Right kidney (tissue), 1 donor: ENCODE measurements around the gene UBA7.
"Not testable (repeated sequence)": the region's sequence is repeated elsewhere in the genome, so short reads cannot be mapped to it uniquely, and the experiment has no call there.

Experiments used
- DNase-seq: peaks from one replicate; pipeline ENCODE4 v3.0.0-alpha.2; 2016

UBA7 gene

DNA sequence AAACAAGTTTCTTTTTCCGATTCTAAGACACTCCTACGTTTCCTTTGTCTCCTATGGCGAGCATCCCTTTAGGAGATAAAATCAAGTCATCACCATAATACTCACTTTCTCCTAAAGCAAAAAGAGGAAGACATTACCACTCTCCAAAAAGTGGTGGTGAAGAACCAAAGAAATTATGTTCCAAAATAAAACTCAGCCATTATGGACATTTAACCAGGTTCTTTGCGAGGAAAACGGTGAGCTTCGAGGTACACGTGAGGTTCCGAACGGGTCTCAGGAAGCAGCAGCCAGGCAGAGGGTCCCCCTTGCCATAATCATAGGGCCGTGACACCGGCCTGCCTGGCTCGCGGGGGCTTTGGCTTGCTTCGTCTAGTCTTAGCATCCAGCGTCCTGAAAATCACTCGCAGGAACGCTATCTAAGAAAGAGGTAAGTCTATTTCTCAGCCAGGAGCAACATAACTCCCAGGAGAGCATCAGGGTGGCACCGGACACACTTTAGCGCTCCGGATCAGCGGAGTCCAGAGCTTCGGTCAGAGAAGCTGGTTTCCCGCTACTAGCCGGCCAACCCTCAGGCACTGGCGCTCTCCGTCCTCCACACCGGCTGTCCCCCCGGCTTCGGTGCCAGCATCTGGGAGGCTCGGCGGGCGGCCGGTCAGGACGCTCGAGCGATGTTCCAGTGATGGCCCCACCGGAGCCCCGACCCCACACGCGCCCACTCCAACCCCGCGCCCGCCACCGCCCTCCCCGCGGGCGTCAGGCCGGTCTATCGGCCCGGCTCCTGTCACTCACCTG, 28.0 kb downstream of the UBA7 start:
- DNase-seq, result no peak

DNA sequence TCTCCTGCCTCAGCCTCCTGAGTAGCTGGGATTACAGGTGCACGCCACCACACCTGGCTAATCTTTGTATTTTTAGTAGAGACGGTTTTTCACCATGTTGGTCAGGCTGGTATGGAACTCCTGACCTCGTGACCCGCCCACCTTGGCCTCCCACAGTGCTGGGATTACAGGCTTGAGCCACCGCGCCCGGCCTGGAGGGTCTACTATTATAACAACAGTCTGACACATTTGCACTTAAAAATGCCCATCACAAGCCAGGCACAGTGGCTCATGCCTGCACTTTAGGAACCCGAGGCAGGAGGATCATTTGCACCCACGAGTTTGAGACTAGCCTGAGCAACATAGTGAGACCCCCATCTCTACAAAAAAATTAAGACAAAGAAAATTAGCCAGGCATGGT, 31.5 kb downstream of the UBA7 start:
- DNase-seq, result not testable (repeated sequence)

DNA sequence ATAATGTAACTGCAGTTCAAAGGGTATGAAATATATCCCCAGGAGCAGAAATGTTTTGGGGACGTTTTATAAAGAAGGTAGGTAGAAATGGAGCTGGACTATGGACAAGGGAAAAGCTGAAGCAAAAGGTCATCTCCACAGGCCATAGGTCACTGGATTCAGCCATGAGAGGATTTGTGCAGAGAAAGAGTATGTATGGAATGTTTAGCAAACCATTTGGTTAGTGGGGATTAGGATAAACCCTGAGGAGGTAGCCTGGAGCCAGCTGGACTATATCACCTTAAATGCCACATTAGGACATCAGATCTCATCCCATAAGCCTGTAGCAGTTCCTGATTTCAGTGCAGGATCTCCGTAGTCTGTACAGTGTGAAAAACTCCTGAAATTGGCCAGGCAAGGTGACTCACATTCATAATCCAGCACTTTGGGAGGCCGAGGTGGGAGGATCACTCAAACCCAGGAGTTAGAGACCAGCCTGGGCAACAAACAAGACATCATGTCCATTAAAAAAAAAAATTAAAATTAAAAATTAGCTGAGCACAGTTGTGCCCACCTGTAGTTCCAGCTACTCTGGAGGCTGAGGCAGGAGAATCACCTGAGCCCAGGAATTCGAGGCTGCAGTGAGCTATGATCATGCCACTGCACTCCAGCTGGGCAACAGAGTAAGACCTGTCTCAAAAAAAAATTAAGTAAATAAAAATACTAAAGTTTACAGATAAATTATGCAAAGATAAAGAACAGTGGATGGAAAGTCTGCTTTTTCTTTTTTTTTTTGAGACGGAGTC, 32.1 kb downstream of the UBA7 start:
- no peak for DNase-seq

DNA sequence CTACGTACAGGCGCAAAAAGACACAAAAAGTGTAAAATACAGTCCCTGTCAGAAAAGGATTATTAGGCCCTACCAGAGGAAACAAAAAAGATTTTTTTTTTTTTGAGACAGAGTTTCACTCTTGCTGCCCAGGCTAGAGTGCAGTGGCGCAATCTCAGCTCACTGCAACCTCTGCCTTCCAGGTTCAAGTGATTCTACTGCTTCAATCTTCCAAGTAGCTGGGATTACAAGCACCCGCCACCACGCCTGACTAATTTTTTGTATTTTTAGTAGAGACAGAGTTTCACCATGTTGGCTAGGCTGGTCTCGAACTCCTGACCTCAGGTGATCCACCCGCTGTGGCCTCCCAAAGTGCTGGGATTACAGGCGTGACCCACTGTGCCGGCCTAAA, 32.8 kb downstream of the UBA7 start:
- not testable (repeated sequence) for DNase-seq

DNA sequence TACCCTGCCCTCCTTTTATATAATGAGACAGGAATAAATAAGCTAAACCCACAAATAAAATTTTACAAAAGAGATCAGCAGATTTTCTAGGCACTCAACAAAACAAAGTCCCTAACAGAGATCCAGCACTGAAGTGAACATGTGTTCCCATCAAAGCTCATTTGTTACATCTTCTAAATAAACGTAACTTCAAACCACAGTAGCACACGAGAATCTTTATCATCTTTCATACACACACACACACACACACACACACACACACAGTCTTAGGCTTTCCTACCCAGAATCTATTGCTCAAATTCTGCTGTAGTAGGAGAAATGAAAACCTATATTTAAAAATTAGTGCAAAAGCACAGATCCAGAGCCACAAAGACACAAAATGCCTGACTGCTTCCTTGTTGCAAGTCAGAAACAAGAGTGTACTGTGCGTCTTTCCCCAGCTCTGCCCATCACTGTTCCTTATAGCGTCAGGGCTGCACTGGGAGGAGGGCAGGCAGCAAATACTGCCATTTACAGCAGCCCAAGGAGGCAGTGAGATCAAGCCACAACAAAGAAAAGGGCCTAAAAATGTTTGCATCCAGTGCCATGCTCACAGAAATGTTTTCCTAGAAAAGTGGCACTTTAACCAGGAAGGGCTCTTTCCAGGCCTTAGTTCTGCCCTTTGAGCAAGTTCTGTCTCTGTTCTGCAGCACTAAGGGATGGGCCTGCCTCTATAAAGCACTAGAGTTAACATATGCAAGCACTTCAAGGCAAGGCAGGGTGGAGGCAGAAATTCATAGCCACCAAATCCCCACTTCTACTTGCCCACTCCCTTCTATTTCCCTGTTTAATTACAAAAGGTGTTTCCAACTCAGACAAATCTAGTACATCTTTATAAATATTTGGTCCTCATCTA, 33.4 kb downstream of the UBA7 start:
- no peak for DNase-seq

DNA sequence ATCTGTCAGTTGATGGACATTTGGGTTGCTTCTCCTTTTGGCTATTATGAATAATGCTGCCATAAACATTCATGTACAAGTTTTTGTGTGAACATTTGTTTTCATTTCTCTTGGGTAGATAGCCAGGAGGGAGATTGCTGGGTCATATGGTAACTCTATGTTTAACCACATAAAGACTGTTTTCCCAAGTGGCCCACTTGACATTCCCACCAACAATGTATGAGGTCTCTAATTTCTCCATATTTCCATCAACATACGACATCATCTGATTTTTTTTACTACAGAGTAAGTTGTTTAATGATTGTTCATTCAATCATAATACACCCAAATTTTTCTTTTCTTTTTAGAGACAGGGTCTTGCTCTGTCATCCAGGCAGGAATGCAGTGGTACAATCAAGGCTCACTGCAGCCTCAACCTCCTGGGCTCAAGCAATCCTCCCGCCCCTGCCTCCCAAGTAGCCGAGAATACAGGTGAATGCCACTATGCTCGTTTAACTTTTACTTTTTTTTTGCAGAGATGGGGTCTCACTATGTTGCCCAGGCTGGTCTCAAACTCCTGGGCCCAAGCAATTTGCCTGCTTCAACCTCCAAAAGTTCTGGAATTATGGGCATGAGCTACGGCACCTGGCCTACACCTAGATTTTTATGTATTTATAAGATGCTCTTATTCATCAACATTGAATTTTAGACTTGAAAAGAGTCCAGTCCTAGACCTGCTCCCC, 34.2 kb downstream of the UBA7 start:
- DNase-seq, result no peak

DNA sequence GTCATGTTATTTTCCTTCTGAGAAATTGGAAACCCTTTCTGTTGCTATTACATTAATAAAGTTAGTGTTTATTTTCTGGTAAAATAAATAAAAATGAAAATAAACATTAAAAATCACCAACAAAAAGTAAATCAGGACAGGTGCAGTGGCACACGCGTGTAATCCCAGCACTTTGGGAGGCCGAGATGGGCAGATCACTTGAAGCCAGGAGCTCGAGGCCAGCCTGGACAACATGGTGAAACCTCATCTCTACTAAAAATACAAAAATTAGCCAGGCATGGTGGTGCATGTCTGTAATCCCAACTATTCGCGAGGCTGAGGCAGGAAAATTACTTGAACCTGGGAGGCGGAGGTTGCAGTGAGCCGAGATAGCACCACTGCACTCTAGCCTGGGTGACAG, 37.7 kb downstream of the UBA7 start:
- DNase-seq, result not testable (repeated sequence)

DNA sequence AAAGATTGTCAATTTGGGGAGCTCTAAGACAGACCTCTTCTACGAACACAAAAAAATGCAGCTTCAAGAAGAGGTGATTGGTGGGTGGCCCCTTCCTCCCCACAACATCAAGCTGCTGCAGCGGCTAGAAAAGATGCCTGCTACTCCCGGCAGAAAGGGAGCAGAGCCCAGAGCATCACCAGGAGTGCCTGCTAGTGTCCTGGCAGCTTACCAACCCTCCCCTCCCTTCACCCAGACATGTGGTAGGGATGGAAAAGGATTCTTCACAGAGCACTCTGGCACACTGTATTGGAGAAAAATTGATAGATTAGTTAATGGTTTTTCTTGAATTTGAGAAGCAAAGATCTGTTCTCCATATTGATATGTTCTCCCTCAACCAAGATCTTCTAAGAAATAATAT, 38.2 kb downstream of the UBA7 start:
- DNase-seq, result no peak

DNA sequence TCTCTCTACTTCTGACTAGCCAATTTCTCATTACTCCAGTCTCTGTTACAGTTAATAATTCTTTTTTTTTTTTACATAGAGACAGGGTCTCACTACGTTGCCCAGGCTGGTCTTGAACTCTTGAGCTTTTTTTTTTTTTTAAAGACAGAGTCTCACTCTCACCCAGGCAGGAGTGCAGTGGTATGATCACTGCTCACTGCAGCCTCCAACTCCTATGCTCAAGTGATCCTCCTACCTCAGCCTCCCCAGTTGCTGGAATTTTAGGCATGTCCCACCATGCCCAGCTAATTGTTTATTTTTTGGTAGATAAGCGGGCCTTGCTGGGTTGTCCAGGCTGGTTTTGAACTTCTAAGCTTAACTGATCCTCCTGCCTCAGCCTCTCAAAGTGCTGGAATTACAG, 41.0 kb downstream of the UBA7 start:
- DNase-seq, result no peak

DNA sequence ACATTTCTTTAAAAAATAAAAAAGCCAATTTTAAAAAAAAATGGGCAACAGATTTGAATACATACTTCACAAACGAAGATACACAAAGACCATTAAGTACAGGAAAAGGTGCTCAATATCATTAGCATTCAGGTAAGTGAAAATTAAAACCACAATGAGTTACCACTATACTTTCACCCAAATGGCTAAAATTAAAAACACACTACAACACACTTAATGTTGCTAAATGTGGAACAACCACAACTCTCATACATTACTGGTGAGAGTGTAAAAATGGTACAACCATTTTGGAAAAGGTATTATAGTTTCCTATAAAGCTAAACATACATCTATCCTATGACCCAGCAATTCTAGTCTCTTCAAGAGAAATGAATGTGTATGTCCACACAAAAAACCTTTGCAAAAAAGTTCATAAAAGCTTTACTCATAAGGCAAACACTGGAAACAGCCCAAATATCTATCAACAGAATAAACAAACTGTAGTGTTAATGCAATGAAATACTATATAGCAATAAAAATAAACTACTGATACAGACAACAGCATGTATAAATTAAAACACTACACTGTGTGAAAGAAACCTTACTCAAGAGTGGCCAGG, 42.3 kb downstream of the UBA7 start:
- DNase-seq, result no peak

DNA sequence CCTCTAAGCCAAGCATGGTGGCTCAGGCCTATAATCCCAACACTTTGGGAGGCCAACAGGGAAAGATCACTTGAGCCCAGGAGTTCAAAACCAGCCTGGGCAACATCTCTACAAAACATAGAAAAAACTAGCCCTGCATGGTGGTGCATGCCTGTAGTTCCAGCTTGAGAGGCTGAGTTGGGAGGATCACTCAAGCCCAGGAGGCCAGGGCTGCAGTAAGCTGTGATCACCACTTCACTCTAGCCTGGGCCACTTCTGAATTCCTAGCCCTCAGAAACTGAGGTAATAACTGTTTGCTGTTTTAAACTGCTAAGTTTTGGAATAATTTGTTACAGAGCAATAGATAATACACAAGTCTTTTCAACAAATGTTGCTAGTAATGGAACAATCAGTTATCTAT, 43.8 kb downstream of the UBA7 start:
- DNase-seq, result no peak

DNA sequence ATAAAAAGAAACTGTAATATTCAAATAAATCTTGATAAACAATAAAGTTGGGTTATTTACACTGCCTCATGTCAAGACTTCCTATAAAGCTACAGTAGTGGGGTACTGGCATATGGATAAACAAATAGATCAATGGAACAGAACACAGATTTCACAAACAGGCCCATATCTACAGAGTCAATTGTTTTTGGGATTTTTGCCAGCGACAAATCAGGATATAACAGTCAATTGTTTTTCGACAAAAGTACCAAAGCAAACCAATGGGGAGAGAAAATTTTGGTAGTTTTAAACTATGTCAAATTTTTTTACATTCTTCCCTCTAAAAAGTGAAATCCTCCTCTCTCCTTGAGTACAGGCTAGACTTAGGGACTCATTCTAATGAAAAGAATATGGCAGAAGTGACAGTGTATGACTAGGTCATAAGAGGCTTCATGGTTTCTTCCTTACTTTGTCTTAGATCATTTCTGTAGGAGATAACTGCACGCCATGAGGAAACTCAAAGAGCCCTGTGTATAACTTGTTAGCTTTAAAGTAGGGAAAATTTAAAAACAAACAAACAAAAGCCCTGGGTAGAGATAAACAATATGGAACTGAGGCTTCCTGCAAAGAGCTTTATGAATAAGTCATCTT, 44.4 kb downstream of the UBA7 start:
- no peak for DNase-seq

DNA sequence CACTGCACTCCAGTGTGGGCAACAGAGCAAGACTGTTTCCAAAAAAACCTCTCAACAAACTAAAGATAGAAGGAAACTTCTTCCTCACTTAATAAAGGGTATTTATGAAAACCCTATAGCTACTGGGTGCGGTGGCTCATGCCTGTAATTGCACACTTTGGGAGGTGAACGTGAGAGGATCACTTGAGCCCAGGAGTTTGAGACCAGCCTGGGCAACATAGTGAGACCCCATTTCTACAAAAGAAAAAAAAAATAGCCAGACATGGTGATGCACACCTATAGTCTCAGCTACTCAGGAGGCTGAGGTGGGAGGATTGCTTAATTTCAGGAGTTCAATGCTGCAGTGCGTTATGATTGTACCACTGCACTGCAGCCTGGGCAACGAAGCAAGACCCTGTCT, 49.8 kb downstream of the UBA7 start:
- no peak for DNase-seq

DNA sequence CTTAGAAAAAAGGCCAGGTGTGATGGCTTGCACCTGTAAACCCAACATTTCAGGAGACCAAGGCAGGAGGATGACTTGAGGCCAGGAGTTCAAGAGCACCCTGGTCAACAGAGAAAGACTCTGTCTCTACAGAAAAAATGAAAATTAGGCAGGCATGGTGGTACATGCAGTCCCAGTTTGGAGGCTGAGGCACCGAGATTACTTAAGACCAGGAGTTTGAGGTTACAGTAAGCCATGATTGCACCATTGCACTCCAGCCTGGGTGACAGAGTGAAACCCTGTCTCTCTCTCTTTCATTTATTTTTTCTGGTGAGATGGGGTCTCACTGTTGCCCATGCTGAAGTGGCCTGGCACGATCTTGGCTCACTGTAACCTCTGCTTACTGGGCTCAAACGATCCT, 52.1 kb downstream of the UBA7 start:
- DNase-seq, result no peak

DNA sequence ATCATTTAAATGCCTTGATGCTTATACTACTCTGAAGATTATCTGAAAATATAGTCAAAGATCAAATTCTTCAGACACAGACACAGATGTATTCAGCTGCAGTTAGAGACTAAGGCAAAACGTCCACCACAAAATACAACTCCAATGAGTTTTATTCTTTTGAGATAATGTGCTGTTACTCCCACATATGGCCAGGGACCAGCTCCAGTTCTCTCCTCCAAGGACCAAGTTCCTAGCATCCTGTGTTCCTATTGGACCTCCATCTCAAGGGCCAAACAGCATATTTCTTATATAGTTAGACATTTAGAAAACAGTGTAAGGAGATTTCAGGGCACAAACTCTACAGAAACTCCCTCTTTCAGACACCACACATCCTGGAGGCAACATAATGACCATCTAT, 54.5 kb downstream of the UBA7 start:
- DNase-seq, result no peak

DNA sequence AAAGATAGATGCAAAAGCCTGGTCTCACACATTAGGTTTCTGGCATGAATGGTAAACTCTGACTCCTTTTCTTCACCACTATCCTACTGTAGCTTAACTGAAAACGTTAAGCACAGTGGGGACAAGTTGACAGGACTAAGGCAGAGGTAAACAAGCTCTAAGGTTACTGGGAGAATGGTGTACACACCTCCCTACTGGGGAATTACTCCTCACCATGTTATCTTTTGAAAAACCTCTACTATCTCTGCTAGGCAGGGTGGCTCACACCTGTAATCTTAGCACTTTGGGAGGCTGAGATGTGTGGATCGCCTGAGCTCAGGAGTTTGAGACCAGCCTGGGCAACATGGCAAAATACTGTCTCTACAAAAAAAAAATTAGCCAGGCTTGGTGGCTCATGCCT, 56.6 kb downstream of the UBA7 start:
- DNase-seq, result no peak

DNA sequence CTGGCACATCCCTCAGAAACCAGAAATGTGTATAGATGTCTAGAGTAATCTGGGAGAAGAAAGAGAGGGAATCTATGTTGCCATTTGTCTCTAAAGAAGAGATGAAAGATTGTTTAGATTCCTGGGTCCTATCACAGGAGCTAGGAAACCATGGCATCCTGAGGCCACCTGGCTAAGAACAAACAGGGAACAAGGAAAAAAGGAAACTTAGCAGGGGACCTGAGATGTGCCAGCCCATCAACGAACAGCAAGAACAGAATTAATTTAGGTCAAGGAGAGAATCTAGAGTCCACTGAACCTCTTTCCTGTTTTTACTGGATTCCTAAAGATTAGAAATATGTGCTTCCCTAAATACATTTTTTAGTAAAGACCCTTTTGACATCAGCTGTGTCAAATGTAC, 57.7 kb downstream of the UBA7 start:
- DNase-seq, result no peak
